OCI-LY3 (cell line): ENCODE data around the gene WDPCP.

Source experiments
- H2AFZ ChIP-seq: fragments of 200-600, 300-600 bp; shearing (Covaris generic); 2 replicates; pipeline ENCODE4 v1.6.0; 2014; ENCODE audit warnings: antibody characterized with exemption, low read depth, low read length
- H3K27ac ChIP-seq: fragments of 200-600, 300-600 bp; sonication (generic); 2 replicates; pipeline ENCODE4 v1.5.1; 2014; ENCODE audit warnings: mild to moderate bottlenecking, low read length, moderate library complexity, mixed read lengths
- H3K27me3 ChIP-seq: fragments of 200-600, 300-600 bp; sonication (generic); 2 replicates; pipeline ENCODE4 v1.6.1; 2014; ENCODE audit warnings: low read depth, low read length, mixed read lengths
- H3K36me3 ChIP-seq: fragments of 200-600, 300-600 bp; sonication (generic); replicated peaks from 2 replicates; pipeline ENCODE3; 2014; ENCODE audit warnings: low read depth, low read length, mixed read lengths
- H3K4me1 ChIP-seq: fragments of 300-600, 200-600 bp; sonication (generic); 2 replicates; pipeline ENCODE4 v1.6.1; 2014; ENCODE audit warnings: low read length, mixed read lengths
- H3K4me2 ChIP-seq: fragments of 200-600, 300-600 bp; sonication (generic); 2 replicates; pipeline ENCODE4 v1.6.1; 2014; ENCODE audit warnings: low read length, mixed read lengths
- H3K4me3 ChIP-seq: fragments of 300-600, 200-600 bp; sonication (generic); 2 replicates; pipeline ENCODE4 v1.5.1; 2014; ENCODE audit warnings: antibody characterized with exemption, mild to moderate bottlenecking, low read length, moderate library complexity
- H3K79me2 ChIP-seq: fragments of 300-600, 200-600 bp; shearing (Covaris generic); 2 replicates; pipeline ENCODE4 v1.6.1; 2014; ENCODE audit warnings: mild to moderate bottlenecking, low read length, mixed read lengths
- H3K9ac ChIP-seq: fragments of 300-600, 200-600 bp; shearing (Covaris generic); 2 replicates; pipeline ENCODE4 v1.6.0; 2014; ENCODE audit warnings: mild to moderate bottlenecking, low read length, moderate library complexity
- H3K9me3 ChIP-seq: fragments of 200-600, 300-600 bp; shearing (Covaris generic); 2 replicates; pipeline ENCODE4 v1.6.1; 2014; ENCODE audit warnings: low read length, mixed read lengths; ENCODE audit not compliant: insufficient read depth
- H4K20me1 ChIP-seq: fragments of 200-600, 300-600 bp; sonication (generic); 2 replicates; pipeline ENCODE4 v1.6.1; 2016; ENCODE audit warnings: low read length, mixed read lengths; ENCODE audit not compliant: insufficient read depth
- CTCF ChIP-seq: fragments of 200-600, 300-600 bp; sonication (generic); IDR thresholded peaks from 2 replicates; pipeline ENCODE4 v1.5.1; 2014; ENCODE audit warnings: antibody characterized with exemption, low read length, low read depth
- EZH2phosphoT487 ChIP-seq: fragments of 200-600 bp; shearing (Covaris generic); IDR thresholded peaks from 2 replicates; pipeline ENCODE4 v1.6.1; 2018; ENCODE audit warnings: antibody characterized with exemption, mixed run types, low read depth

The WDPCP gene

GRCh38 chr2:63071664-63072063, 516.6 kb downstream of the WDPCP start:
- Histone ChIP-seq H3K79me2 (no peaks in the 10 kb centered on the region), H3K9ac (no peak overlapping the region), H2AFZ (no peak overlapping the region), H3K4me1 (no peaks in the 10 kb centered on the region), H3K27ac (no peak overlapping the region), H4K20me1 (no peaks in the 10 kb centered on the region), H3K9me3 (no peaks in the 10 kb centered on the region), H3K4me2 (no peak overlapping the region), H3K4me3 (no peak overlapping the region), H3K27me3 (no peaks in the 10 kb centered on the region), H3K36me3 (no peaks in the 10 kb centered on the region)
- TF ChIP-seq CTCF (no peak), EZH2phosphoT487 (no peak)
